GM10266 (cell line): ENCODE data around the gene ADSS1.

Source experiments
- DNase-seq: peaks from one replicate; pipeline ENCODE4 v3.0.0; 2012; ENCODE audit errors: extremely low spot score
- CTCF ChIP-seq: IDR thresholded peaks from 2 replicates; pipeline ENCODE4 v1.5.1; 2012; ENCODE audit warnings: mild to moderate bottlenecking, low read depth; ENCODE audit not compliant: control insufficient read depth, insufficient read depth; ENCODE audit errors: missing control alignments

ADSS1 gene

DNA sequence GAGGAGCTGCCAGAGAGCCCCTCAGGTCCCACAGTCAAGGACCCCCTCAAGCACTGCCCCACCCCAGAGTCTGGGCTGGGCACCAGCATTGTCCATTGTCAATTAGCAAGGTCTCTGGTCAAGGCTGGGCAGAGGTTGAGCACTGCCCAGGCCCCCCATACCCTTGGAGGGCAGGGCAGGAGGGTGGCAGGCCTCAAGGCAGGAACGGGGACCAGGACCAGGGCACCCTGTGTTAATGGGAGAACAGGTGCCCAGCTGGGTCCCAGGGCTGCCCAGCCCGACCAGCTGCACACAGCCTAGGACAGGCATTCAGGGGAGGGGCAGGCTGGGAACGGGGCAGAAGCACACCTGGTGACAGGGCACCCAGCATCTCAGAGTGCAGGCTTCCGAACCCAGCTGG lies 47.3 kb downstream of the ADSS1 start:
- no peak for DNase-seq
- no peak for TF ChIP-seq CTCF

- TF ChIP-seq CTCF, result no peak
- DNase-seq, result no peak
Observed at GRCh38 chr14:104771918-104772706, 48.1 kb downstream of the ADSS1 start.

- DNase-seq, result no peak
- no peak for TF ChIP-seq CTCF
Observed at GRCh38 chr14:104772707-104773504, 48.9 kb downstream of the ADSS1 start.

DNA sequence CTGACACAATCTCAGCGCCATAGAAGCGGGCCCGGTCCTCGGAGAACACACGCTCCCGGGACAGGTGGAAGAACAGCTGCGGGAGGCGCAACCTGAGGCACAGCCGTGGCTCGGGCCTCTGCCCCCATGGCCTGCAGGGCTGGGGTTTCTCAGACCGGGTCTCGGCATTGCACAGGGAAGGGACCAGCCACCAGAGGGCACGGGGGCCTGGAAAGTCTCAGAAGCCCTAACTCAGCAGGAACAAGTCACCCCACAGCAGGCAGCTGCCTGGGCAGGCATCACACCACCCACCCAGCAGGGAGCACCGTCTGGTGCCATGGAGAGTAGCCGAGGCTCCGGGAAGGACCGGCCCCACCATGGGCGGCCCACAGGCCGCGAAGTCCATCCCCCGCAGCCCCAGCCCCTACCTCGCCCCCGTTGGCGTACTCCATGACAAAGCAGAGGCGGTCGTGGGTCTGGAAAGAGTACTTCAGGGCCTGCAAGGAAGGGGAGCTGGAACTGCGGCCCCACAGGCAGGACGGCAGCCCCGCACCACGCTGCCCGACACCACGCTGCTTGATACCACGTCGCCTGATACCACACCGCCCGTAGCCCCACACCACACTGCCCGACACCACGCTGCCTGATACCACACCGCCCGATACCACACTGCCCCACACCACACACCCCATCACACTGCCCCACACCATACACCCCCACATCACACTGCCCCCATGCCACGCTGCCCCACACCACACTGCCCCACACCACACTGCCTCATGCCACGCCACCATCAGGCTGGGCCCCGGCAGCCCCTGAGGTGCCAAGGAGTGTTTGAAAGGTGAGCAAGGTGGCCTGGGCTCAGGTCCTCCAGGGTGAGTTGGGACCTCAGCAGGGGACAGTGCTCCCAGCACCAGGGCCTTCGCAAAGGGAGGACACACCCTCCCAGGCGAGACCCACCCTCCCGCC lies 49.8 kb downstream of the ADSS1 start:
- DNase-seq, result no peak
- no peak for TF ChIP-seq CTCF

- no peak for TF ChIP-seq CTCF
Observed at GRCh38 chr14:104774453-104775072, 50.5 kb downstream of the ADSS1 start.

GRCh38 chr14:104775073-104775489 lies 51.1 kb downstream of the ADSS1 start:
- DNase-seq, result no peak
- TF ChIP-seq CTCF, result no peak

More at GRCh38 chr14:104774453-104775072, 50.5 kb downstream of the ADSS1 start:
- DNase-seq, result no peak
